ENCODE data around the gene NAA30. TPM values are rescaled to one million over a fixed set of nuclear protein-coding genes. Genes with fewer than 3 reads are reported as not detected.
"Not testable (repeated sequence)": the region's sequence is repeated elsewhere in the genome, so short reads cannot be mapped to it uniquely, and the experiment has no call there.

Gene NAA30
- 21.6 and 29.2 TPM in 2 replicates for total RNA-seq (2014; rRNA removed; shearing (Covaris generic))

DNA sequence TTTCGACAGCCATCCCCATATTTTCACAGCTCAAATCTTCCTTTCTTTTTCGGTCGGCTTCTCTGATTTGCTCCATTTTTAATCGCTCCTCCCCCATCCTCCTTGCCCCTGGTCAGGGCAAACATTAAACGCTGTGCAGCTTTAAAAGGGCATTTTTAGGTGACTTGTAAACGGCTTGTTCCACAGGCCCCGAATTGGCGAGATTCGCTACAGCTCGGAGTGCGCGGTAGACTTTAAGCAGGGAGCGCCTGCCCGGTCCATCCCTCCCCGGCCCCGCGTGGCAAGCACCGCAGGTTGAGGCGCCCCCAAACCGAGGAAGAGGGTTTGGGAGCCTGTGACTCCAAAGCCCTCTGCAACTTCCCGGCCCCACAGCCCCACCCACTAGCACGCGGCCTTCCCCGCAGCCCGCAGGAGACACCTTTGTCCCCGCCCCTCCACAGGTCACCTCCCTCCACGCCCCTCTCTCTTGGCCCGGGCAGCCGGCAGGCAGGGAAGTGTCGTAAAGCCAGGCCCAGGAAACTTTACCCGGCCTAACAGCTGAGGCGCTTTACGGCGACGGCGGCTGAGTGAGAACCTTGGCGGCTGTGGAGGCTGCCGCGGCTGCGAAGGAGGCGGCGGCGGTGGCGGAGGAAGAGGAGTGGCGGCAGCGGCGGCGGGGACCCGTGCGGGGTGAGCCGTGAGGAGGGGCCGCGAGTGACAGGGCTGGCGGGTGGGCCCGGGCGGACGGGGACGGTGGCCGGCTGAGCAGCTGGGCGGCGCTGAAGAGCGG lies at the start of gene NAA30:
NAA30 (plus strand) TSS at position 550 of the 769 bp plus-strand sequence. CDS start 372 bp downstream, outside the sequence.
- peaks cover 6% of the 10 kb centered on the region for H3K4me1 ChIP-seq (replicated peaks)
- no peaks in the 10 kb centered on the region for H3K9me3 ChIP-seq (replicated peaks)
- H3K27me3 ChIP-seq (replicated peaks): no peaks in the 10 kb centered on the region
- peak within 1 kb of the TSS; percentile 86 for H3K4me3 ChIP-seq
- DNase-seq (ENCODE audit: low read depth in 1 of 2, low spot score in 2 of 2): peak; percentile 74 to 93
- H3K27ac ChIP-seq: peak within 1 kb of the TSS; percentile 13; the same call in 1 of the 2 replicates
- H3K36me3 ChIP-seq: peaks cover 23% of the 10 kb centered on the region

DNA sequence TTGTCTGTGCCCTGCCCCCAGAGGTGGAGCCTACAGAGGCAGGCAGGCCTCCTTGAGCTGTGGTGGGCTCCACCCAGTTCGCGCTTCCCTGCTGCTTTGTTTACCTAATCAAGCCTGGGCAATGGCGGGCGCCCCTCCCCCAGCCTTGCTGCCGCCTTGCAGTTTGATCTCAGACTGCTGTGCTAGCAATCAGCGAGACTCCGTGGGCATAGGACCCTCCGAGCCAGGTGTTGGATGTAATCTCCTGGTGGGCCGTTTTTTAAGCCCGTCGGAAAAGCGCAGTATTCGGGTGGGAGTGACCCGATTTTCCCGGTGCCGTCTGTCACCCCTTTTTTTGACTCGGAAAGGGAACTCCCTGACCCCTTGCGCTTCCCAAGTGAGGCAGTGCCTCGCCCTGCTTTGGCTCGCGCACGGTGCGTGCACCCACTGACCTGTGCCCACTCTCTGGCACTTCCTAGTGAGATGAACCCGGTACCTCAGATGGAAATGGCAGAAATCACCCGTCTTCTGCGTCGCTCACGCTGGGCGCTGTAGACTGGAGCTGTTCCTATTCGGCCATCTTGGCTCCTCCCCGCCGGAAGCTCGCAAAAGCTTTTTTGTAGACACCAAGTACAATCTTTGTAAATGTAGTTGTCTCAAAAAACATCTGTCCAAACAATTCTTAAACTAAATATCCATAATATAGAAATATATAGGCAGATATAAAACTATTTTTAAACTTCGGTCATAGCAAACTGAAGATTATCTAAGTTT lies 46.7 kb upstream of the NAA30 start:
- DNase-seq (ENCODE audit: low read depth in 1 of 2, low spot score in 2 of 2); H3K9me3 ChIP-seq (replicated peaks); H3K27ac ChIP-seq: not testable (repeated sequence)

DNA sequence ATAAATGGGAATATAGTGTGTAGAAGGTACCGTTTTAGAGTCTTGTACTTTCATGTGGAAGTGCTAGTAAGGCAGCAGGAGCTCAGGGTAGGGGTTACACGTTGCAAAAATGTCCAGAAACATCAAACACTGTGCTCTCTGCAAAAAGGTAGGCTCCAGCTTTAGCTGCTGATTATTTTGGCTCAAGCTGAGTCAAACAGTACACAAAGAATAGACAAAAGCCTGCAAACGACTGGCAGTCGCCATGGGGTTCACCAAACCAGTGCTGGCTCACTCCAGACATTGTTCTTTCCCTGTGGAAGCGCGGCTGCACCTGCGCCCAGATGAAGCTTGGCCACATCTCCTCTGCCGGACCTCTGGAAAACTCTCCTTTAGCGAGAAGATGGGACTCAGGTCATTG lies 45.3 kb upstream of the NAA30 start:
- no peak overlapping the region for H3K27ac ChIP-seq
- no peaks in the 10 kb centered on the region for H3K9me3 ChIP-seq (replicated peaks)
- 0 out of 2 replicates have a peak, but pooled peaks cover 4% of the 10 kb centered on the region for H3K27me3 ChIP-seq (replicated peaks)
- H3K4me1 ChIP-seq (replicated peaks): peaks cover 8% of the 10 kb centered on the region
- no peak overlapping the region for H3K4me3 ChIP-seq
- DNase-seq (ENCODE audit: low read depth in 1 of 2, low spot score in 2 of 2): no peak
- no peaks in the 10 kb centered on the region for H3K36me3 ChIP-seq

More for the DNA sequence above, 46.7 kb upstream of the NAA30 start:
- H3K36me3 ChIP-seq; H3K27me3 ChIP-seq (replicated peaks); H3K4me1 ChIP-seq (replicated peaks); H3K4me3 ChIP-seq: not testable (repeated sequence)

DNA sequence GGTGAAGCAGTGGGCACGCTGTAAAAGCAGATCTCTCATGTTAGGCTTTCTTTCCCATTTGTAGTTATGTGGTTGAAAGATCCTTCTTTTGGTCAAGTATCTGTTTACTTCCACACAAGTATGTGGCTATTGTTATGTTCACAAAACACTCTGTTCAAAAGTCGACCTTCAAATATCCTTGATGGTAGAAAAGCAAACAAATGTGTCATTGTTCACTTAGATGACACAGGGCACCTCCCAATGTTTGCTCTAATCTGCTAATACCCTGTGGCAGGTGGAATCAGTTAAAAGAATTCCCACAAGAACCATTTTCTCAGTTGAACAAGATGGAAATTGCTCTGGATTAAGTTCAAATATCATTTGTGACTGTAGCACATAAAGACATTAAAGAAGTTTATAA lies 43.6 kb upstream of the NAA30 start:
- no peak overlapping the region for H3K27ac ChIP-seq
- no peaks in the 10 kb centered on the region for H3K36me3 ChIP-seq
- no peak for DNase-seq (ENCODE audit: low read depth in 1 of 2, low spot score in 2 of 2)
- peaks cover 7% of the 10 kb centered on the region for H3K27me3 ChIP-seq (replicated peaks)
- H3K4me1 ChIP-seq (replicated peaks): peaks cover 8% of the 10 kb centered on the region
- no peaks in the 10 kb centered on the region for H3K9me3 ChIP-seq (replicated peaks)
- no peak overlapping the region for H3K4me3 ChIP-seq

DNA sequence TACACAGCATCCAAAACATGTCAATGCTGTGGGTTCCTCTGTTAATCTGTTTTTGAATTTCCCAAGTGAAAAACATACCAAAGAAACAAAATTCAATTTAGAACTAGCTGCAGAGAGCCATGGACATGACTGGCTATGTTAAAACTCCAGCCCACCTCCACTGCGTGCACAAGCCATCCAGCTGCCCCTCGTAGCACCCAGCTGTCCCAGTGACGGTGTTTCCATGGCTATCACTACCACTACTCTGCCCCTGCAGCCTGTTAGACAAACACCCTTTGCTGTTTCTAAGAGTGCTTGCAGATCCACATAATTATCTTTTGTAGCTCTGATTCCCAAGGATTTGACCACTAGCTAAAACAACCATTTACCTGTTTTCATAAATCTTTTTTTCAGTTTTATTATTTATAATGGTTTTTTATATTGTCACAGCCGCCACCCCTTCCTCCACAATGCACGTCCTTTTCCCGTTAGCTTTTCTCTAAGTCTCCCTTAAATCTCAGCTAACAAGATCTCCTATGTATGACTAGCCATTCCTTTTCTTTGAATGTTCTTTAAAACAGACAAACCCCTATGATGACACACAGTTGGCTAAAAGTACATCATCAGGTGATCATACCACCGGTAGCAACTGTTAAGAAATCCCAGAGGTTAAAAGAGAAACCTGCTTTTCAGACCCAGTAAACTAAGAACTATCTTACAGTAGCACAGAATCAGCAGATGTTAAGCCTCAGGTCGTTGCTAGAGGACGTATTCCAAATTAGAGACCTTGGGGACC lies 37.8 kb upstream of the NAA30 start:
- no peak overlapping the region for H3K27ac ChIP-seq
- H3K9me3 ChIP-seq (replicated peaks): no peaks in the 10 kb centered on the region
- H3K4me3 ChIP-seq: no peak overlapping the region
- DNase-seq (ENCODE audit: low read depth in 1 of 2, low spot score in 2 of 2): no peak
- H3K4me1 ChIP-seq (replicated peaks): peaks cover 8% of the 10 kb centered on the region
- H3K36me3 ChIP-seq: no peaks in the 10 kb centered on the region
- peaks cover 23% of the 10 kb centered on the region for H3K27me3 ChIP-seq (replicated peaks)

DNA sequence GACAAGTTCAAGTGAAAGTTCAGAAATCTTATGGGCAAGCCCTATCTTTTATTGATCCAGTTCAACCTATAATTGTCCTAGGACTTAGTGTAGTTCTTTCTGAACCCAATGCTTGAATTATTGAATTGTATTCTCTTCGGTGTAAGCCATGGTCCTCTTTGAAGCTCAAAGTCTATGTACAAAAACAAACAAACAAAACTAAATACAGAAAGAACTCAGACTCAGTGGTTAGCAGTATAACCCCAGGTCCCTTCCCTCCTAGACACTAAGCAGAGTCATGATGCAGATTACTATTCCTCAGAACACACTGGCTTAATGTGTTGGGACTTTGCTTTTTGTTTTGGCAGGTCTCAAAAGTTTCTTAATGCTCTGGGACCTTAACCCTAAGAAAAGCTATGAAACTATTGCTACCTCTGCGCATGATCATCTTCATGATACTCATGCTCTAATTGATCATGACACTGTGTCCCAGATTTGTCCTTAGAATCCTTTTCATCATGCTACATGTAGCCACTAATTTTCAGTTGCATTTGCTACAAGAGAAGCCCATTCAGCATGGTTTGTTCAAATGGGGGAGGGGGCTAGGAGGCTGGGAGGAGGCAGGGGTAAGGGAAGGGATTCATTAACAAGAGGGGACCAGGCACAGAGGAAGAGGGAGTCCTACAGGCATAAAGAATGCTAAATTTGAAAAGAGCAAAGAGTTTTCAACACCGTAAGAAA lies 35.1 kb upstream of the NAA30 start:
- DNase-seq (ENCODE audit: low read depth in 1 of 2, low spot score in 2 of 2): no peak
- no peaks in the 10 kb centered on the region for H3K36me3 ChIP-seq
- no peak overlapping the region for H3K27ac ChIP-seq
- H3K9me3 ChIP-seq (replicated peaks): no peaks in the 10 kb centered on the region
- no peaks in the 10 kb centered on the region for H3K4me1 ChIP-seq (replicated peaks)
- peaks cover 34% of the 10 kb centered on the region for H3K27me3 ChIP-seq (replicated peaks)
- H3K4me3 ChIP-seq: no peak overlapping the region

GRCh38 chr14:57362361-57362760 lies 28.0 kb upstream of the NAA30 start:
- DNase-seq (ENCODE audit: low read depth in 1 of 2, low spot score in 2 of 2): no peak
- no peak overlapping the region for H3K27ac ChIP-seq
- H3K27me3 ChIP-seq (replicated peaks): peaks cover 12% of the 10 kb centered on the region; the same call in 1 of the 2 replicates
- H3K4me3 ChIP-seq: no peak overlapping the region
- H3K9me3 ChIP-seq (replicated peaks): no peaks in the 10 kb centered on the region
- H3K4me1 ChIP-seq (replicated peaks): peaks cover 11% of the 10 kb centered on the region
- H3K36me3 ChIP-seq: no peaks in the 10 kb centered on the region

GRCh38 chr14:57364659-57365450 lies 25.5 kb upstream of the NAA30 start:
- no peak overlapping the region for H3K27ac ChIP-seq
- H3K27me3 ChIP-seq (replicated peaks): no peaks in the 10 kb centered on the region
- no peaks in the 10 kb centered on the region for H3K36me3 ChIP-seq
- peaks cover 11% of the 10 kb centered on the region for H3K4me1 ChIP-seq (replicated peaks)
- no peaks in the 10 kb centered on the region for H3K9me3 ChIP-seq (replicated peaks)
- DNase-seq (ENCODE audit: low read depth in 1 of 2, low spot score in 2 of 2): no peak
- H3K4me3 ChIP-seq: no peak overlapping the region

DNA sequence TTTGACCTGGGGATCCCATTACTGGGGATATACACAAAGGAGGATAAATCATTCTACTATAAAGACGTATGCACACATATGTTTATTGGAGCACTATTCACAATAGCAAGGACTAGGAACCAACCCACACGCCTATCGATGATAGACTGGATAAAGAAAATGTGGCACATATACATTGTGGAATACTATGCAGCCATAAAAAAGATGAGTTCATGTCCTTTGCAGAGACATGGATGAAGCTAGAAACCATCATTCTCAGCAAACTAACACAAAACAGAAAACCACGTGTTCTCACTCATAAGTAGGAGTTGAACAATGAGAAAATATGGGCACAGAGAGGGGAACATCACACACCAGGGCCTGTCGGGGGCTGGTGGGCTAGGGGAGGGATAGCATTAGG lies 20.2 kb upstream of the NAA30 start:
- not testable (repeated sequence) for H3K4me3 ChIP-seq; H3K4me1 ChIP-seq (replicated peaks); H3K9me3 ChIP-seq (replicated peaks); DNase-seq (ENCODE audit: low read depth in 1 of 2, low spot score in 2 of 2); H3K36me3 ChIP-seq; H3K27me3 ChIP-seq (replicated peaks); H3K27ac ChIP-seq

DNA sequence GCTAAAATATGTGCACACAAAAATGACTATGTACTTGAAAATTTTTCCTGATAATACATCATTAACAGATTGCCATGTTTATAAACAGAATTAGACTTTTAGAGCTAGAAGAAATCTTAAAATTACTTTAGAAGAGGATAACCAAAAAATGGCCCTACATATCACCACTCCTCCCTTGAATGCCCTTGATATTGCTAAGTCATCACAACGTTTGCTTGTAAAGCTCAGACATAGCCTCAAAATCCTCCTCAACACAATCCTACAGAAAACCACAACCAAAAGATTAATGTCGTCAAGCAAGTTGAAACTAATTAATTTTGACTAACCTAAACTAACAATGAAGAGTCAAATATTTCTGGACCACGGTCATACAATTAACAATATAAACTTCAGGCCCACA lies 19.4 kb upstream of the NAA30 start:
- no peaks in the 10 kb centered on the region for H3K27me3 ChIP-seq (replicated peaks)
- H3K27ac ChIP-seq: no peak overlapping the region
- H3K9me3 ChIP-seq (replicated peaks): no peaks in the 10 kb centered on the region
- no peak overlapping the region for H3K4me3 ChIP-seq
- DNase-seq (ENCODE audit: low read depth in 1 of 2, low spot score in 2 of 2): no peak
- H3K36me3 ChIP-seq: no peaks in the 10 kb centered on the region
- no peaks in the 10 kb centered on the region for H3K4me1 ChIP-seq (replicated peaks)

DNA sequence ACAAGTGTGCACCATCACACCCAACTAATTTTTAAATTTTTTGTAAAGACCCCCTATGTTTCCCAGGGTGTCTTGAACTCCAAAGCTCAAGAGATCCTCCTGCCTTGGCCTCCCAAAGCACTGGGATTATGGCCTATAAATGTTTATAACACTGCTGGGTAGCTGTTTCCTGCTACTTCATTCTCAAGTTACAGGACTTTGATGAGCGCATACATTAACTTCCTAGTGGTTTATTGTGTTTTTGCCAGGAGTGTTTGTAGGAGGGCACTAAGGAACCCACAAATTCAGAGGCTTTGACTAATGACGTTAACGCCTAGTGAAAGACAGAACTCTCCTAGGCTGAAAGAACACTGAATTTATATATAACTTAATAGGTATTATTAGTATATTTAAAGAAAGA lies 15.2 kb upstream of the NAA30 start:
- no peak for DNase-seq (ENCODE audit: low read depth in 1 of 2, low spot score in 2 of 2)
- H3K27me3 ChIP-seq (replicated peaks): no peaks in the 10 kb centered on the region
- no peaks in the 10 kb centered on the region for H3K9me3 ChIP-seq (replicated peaks)
- H3K36me3 ChIP-seq: no peaks in the 10 kb centered on the region
- H3K4me1 ChIP-seq (replicated peaks): no peaks in the 10 kb centered on the region
- no peak overlapping the region for H3K4me3 ChIP-seq
- no peak overlapping the region for H3K27ac ChIP-seq

- Histone ChIP-seq H3K36me3 (no peaks in the 10 kb centered on the region), H3K9me3 (replicated peaks) (no peaks in the 10 kb centered on the region), H3K27me3 (replicated peaks) (no peaks in the 10 kb centered on the region), H3K27ac (no peak overlapping the region), H3K4me1 (replicated peaks) (peaks cover 19% of the 10 kb centered on the region), H3K4me3 (no peak overlapping the region)
- DNase-seq (ENCODE audit: low read depth in 1 of 2, low spot score in 2 of 2): no peak
Observed at GRCh38 chr14:57378661-57379060, 11.7 kb upstream of the NAA30 start.

- no peaks in the 10 kb centered on the region for H3K9me3 ChIP-seq (replicated peaks)
- no peak overlapping the region for H3K27ac ChIP-seq
- peaks cover 19% of the 10 kb centered on the region for H3K4me1 ChIP-seq (replicated peaks)
- H3K4me3 ChIP-seq: no peak overlapping the region
- no peaks in the 10 kb centered on the region for H3K36me3 ChIP-seq
- DNase-seq (ENCODE audit: low read depth in 1 of 2, low spot score in 2 of 2): no peak
- H3K27me3 ChIP-seq (replicated peaks): no peaks in the 10 kb centered on the region
Observed at GRCh38 chr14:57380935-57381334, 9.5 kb upstream of the NAA30 start.
